ENCODE measurements around the gene MICAL3. TPM values are rescaled to one million over a fixed set of nuclear protein-coding genes. Genes with fewer than 3 reads are reported as not detected.
"Not testable (repeated sequence)": the region's sequence is repeated elsewhere in the genome, so short reads cannot be mapped to it uniquely, and the experiment has no call there.

Gene MICAL3
- total RNA-seq, 1 experiment from 2014 or later: 23.5 TPM

GRCh38 chr22:18066181-18066859 is 42.0 kb upstream of the MICAL3 start:
- Histone ChIP-seq H3K4me1 (replicated peaks) (peaks cover 33% of the 10 kb centered on the region), H3K27me3 (replicated peaks) (no peaks in the 10 kb centered on the region), H3K36me3 (no peaks in the 10 kb centered on the region), H3K9me3 (replicated peaks) (no peaks in the 10 kb centered on the region), H3K4me3 (no peak overlapping the region), H3K27ac (no peak overlapping the region)
- no peak for DNase-seq (ENCODE audit: low read depth in 1 of 2, low spot score in 2 of 2)

GRCh38 chr22:18065256-18065655 is 40.9 kb upstream of the MICAL3 start:
- no peaks in the 10 kb centered on the region for H3K27me3 ChIP-seq (replicated peaks)
- no peak overlapping the region for H3K4me3 ChIP-seq

GRCh38 chr22:18064636-18065035 is 40.3 kb upstream of the MICAL3 start:
- H3K36me3 ChIP-seq: no peaks in the 10 kb centered on the region
- no peak overlapping the region for H3K27ac ChIP-seq
- H3K27me3 ChIP-seq (replicated peaks): no peaks in the 10 kb centered on the region
- no peaks in the 10 kb centered on the region for H3K9me3 ChIP-seq (replicated peaks)
- no peak for DNase-seq (ENCODE audit: low read depth in 1 of 2, low spot score in 2 of 2)
- peaks cover 40% of the 10 kb centered on the region for H3K4me1 ChIP-seq (replicated peaks)
- no peak overlapping the region for H3K4me3 ChIP-seq

More at GRCh38 chr22:18065256-18065655, 40.9 kb upstream of the MICAL3 start:
- peaks cover 40% of the 10 kb centered on the region for H3K4me1 ChIP-seq (replicated peaks)
- no peaks in the 10 kb centered on the region for H3K36me3 ChIP-seq
- no peak for DNase-seq (ENCODE audit: low read depth in 1 of 2, low spot score in 2 of 2)
- H3K27ac ChIP-seq: no peak overlapping the region
- H3K9me3 ChIP-seq (replicated peaks): no peaks in the 10 kb centered on the region

- not testable (repeated sequence) for H3K9me3 ChIP-seq (replicated peaks); H3K27me3 ChIP-seq (replicated peaks); H3K27ac ChIP-seq; DNase-seq (ENCODE audit: low read depth in 1 of 2, low spot score in 2 of 2); H3K36me3 ChIP-seq; H3K4me3 ChIP-seq
- peaks cover 39% of the 10 kb centered on the region for H3K4me1 ChIP-seq (replicated peaks)
Measured at GRCh38 chr22:18063715-18064114, 39.4 kb upstream of the MICAL3 start.

DNA sequence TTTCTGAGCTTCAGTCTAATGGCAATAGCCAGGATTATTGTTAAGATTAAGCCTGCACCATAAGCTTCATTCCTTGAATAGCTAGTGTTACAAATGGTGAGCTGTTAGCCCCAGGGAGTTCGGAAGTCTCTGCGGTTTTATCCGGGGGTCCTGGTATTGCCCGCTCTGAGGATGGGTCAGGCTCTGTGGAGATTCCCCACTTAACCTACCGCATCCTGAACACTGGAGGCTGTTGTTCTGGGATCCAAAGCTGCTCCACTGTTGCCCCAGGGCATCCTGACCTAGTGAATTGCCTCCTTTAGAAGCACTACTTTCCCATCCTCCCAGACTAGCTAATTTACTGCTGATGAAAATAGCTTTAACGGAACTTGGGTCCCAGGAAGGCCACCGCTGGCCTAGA is 38.9 kb upstream of the MICAL3 start:
- DNase-seq (ENCODE audit: low read depth in 1 of 2, low spot score in 2 of 2): peak in 1 of 2 experiments; percentile 29
- no peaks in the 10 kb centered on the region for H3K27me3 ChIP-seq (replicated peaks)
- H3K27ac ChIP-seq: no peak overlapping the region
- H3K4me3 ChIP-seq: no peak overlapping the region
- H3K4me1 ChIP-seq (replicated peaks): peaks cover 35% of the 10 kb centered on the region
- no peaks in the 10 kb centered on the region for H3K9me3 ChIP-seq (replicated peaks)
- no peaks in the 10 kb centered on the region for H3K36me3 ChIP-seq

- Histone ChIP-seq H3K27me3 (replicated peaks) (no peaks in the 10 kb centered on the region), H3K27ac (no peak overlapping the region), H3K4me3 (no peak overlapping the region), H3K4me1 (replicated peaks) (peaks cover 35% of the 10 kb centered on the region), H3K9me3 (replicated peaks) (no peaks in the 10 kb centered on the region), H3K36me3 (no peaks in the 10 kb centered on the region)
- no peak for DNase-seq (ENCODE audit: low read depth in 1 of 2, low spot score in 2 of 2)
Measured at GRCh38 chr22:18062421-18062820, 38.1 kb upstream of the MICAL3 start.

DNA sequence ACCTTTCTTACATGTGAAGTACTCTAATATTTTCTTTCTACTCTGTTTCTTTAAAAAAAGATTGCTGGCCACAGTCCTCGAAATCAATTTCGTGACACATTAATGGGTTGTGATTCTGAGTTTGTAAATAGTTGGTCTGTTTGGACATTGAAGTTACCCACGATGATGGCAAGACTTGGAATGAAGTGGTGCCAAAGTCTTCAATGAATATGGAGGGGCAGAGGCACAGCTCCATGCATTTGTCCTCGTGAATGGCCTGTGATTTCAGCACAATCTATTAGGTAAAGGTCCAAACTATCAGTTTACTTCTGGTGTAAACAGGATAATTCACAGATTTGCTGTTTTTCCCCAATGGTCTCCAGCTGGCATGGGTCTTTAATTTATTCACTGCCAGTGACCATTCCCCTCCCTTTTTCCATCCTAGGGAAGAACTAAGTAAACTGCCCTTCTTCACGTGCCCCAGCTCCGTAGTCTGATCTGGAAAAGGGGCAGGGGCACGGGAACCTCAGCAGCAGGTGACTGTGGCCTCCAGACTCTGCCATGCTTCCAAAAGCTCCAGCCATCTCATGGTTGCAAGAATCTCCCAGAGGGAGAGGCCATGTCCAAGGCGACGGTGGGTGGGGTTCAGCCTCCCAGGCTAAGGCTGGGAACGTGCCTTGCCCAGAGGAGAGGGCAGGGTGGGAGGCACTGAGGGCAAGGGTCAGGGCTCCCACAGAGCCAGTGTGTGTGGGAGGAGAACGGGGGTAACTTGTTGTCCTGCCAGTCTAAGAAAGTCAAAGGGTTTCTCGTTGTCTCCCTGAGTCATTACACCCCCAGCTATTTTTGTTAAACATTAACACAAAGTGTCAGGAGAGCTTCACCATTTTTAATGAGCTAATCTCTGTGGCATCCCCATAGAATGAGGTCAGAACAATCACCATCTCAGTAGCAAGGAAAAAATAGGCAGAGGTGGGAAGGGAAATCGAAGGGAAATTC is 36.6 kb upstream of the MICAL3 start:
- no peaks in the 10 kb centered on the region for H3K36me3 ChIP-seq
- H3K4me3 ChIP-seq: no peak overlapping the region
- 0 out of 2 replicates have a peak overlapping the region, but pooled peaks have one; percentile 13 for H3K27ac ChIP-seq
- peaks cover 46% of the 10 kb centered on the region for H3K4me1 ChIP-seq (replicated peaks)
- no peaks in the 10 kb centered on the region for H3K9me3 ChIP-seq (replicated peaks)
- DNase-seq (ENCODE audit: low read depth in 1 of 2, low spot score in 2 of 2): peak in 1 of 2 experiments; percentile 29
- no peaks in the 10 kb centered on the region for H3K27me3 ChIP-seq (replicated peaks)

- H3K27me3 ChIP-seq (replicated peaks): no peaks in the 10 kb centered on the region
- peaks cover 52% of the 10 kb centered on the region for H3K4me1 ChIP-seq (replicated peaks)
- H3K36me3 ChIP-seq: no peaks in the 10 kb centered on the region
- no peak overlapping the region for H3K27ac ChIP-seq
- H3K9me3 ChIP-seq (replicated peaks): no peaks in the 10 kb centered on the region
- no peak overlapping the region for H3K4me3 ChIP-seq
- no peak for DNase-seq (ENCODE audit: low read depth in 1 of 2, low spot score in 2 of 2)
Measured at GRCh38 chr22:18059991-18060390, 35.6 kb upstream of the MICAL3 start.

DNA sequence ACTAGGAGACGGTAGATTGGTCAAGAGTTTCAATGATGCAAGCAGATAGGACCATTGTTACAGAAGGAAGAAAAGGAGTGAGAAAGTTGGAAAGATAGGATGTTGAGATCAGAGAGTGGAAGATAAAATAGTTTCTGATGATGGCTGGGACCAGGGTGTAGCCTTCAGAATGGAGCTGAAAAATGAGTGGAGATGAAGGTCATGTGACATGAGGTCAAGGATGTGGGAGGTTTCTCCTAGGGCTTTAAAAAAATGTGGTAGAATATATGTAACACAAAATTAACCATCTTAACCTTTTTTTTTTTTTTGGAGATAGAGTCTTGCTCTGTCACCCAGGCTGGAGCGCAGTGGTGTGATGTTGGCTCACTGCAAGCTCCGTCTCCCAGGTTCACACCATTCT is 35.1 kb upstream of the MICAL3 start:
- H3K9me3 ChIP-seq (replicated peaks): no peaks in the 10 kb centered on the region
- H3K36me3 ChIP-seq: no peaks in the 10 kb centered on the region
- H3K4me3 ChIP-seq: no peak overlapping the region
- H3K27me3 ChIP-seq (replicated peaks): no peaks in the 10 kb centered on the region
- H3K4me1 ChIP-seq (replicated peaks): peaks cover 52% of the 10 kb centered on the region
- no peak overlapping the region for H3K27ac ChIP-seq
- no peak for DNase-seq (ENCODE audit: low read depth in 1 of 2, low spot score in 2 of 2)

GRCh38 chr22:18059094-18059417 is 34.7 kb upstream of the MICAL3 start:
- H3K9me3 ChIP-seq (replicated peaks): no peaks in the 10 kb centered on the region
- no peak overlapping the region for H3K27ac ChIP-seq

GRCh38 chr22:18058371-18059093 is 34.2 kb upstream of the MICAL3 start:
- Histone ChIP-seq H3K27ac (no peak overlapping the region), H3K36me3 (no peaks in the 10 kb centered on the region), H3K4me1 (replicated peaks) (peaks cover 50% of the 10 kb centered on the region), H3K27me3 (replicated peaks) (no peaks in the 10 kb centered on the region), H3K4me3 (no peak overlapping the region), H3K9me3 (replicated peaks) (no peaks in the 10 kb centered on the region)
- DNase-seq (ENCODE audit: low read depth in 1 of 2, low spot score in 2 of 2): no peak

More at GRCh38 chr22:18059094-18059417, 34.7 kb upstream of the MICAL3 start:
- Histone ChIP-seq H3K4me3 (no peak overlapping the region), H3K27me3 (replicated peaks) (no peaks in the 10 kb centered on the region), H3K36me3 (no peaks in the 10 kb centered on the region), H3K4me1 (replicated peaks) (peaks cover 52% of the 10 kb centered on the region)
- DNase-seq (ENCODE audit: low read depth in 1 of 2, low spot score in 2 of 2): no peak

- Histone ChIP-seq H3K4me1 (replicated peaks) (peaks cover 42% of the 10 kb centered on the region), H3K4me3 (no peak overlapping the region), H3K9me3 (replicated peaks) (no peaks in the 10 kb centered on the region), H3K27ac (no peak overlapping the region), H3K36me3 (no peaks in the 10 kb centered on the region), H3K27me3 (replicated peaks) (no peaks in the 10 kb centered on the region)
- peak; percentile 76 to 83 for DNase-seq (ENCODE audit: low read depth in 1 of 2, low spot score in 2 of 2)
Measured at GRCh38 chr22:18057568-18058209, 33.3 kb upstream of the MICAL3 start.

DNA sequence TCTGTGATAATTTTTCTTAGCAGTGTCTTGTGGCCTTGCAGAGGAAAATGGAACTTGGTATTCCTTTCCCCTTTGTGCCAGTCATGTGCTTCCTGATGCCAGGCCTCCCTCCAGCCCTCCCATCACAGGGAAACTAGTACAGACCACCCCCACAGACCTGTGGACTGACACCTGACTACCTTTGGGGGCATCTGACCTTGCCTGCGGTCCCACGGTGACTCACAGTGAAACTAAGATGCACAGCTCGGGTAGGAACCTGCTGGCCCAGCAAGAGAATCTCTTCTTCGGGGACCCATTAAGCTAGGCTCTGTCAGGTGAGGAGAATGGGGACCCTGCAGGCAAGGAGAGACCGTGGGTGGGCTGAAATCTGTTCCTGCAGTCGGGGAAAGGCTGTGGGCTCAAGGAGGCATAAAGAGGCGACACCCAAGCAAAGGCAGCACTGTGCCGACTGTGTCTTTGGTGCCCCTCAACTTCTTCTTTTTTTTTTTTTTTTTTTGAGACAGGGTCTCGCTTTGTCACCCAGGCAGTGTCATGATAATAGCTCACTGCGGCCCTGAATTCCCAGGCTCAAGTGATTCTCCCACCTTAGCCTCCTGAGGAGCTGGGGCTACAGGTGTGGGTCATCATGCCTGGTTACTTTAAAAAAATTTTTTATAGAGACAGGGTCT is 32.6 kb upstream of the MICAL3 start:
- Histone ChIP-seq H3K36me3 (no peaks in the 10 kb centered on the region), H3K9me3 (replicated peaks) (no peaks in the 10 kb centered on the region), H3K27ac (peak overlapping the region; percentile 41), H3K27me3 (replicated peaks) (no peaks in the 10 kb centered on the region), H3K4me1 (replicated peaks) (peaks cover 41% of the 10 kb centered on the region), H3K4me3 (no peak overlapping the region)
- DNase-seq (ENCODE audit: low read depth in 1 of 2, low spot score in 2 of 2): no peak

Measured in SJSA1 (cell line).